SK-N-SH treated with all-trans-retinoic acid at 6 μM for 48 hours (cell line): Measurements from ENCODE around the gene ZNF44.
"Not testable (repeated sequence)": the region's sequence is repeated elsewhere in the genome, so short reads cannot be mapped to it uniquely, and the experiment has no call there.

Source experiments
- ATAC-seq: fragments of 200-7000 bp; cut with Tn5 transposase; 3 replicates; pipeline ENCODE4 v1.9.1; 2020; ENCODE audit warnings: mild to moderate bottlenecking, moderate library complexity
- ARNTL ChIP-seq: fragments of 450-650 bp; formaldehyde crosslinking; IDR thresholded peaks from 2 replicates; pipeline ENCODE4 v1.5.0; 2020; ENCODE audit warnings: low read depth, mild to moderate bottlenecking, moderate library complexity, borderline replicate concordance
- BACH2 ChIP-seq: fragments of 250-450 bp; sonication (Bioruptor Pico); IDR thresholded peaks from 2 replicates; pipeline ENCODE4 v1.9.0; 2021; ENCODE audit warnings: mild to moderate bottlenecking, borderline replicate concordance
- CREB5 ChIP-seq: fragments of 250-450 bp; sonication (Bioruptor Pico); IDR thresholded peaks from 2 replicates; pipeline ENCODE4 v1.5.1; 2020; ENCODE audit warnings: low read depth, mild to moderate bottlenecking, moderate library complexity
- CSDC2 ChIP-seq: fragments of 250-450 bp; sonication (Bioruptor Pico); IDR thresholded peaks from 2 replicates; pipeline ENCODE4 v1.5.0; 2020; ENCODE audit warnings: mild to moderate bottlenecking, moderate library complexity
- ESRRG ChIP-seq: fragments of 250-450 bp; sonication (Bioruptor Pico); IDR thresholded peaks from 2 replicates; pipeline ENCODE4 v1.6.1; 2021; ENCODE audit warnings: mild to moderate bottlenecking
- GLIS3 ChIP-seq: fragments of 250-450 bp; sonication (Bioruptor Pico); IDR thresholded peaks from 2 replicates; pipeline ENCODE4 v1.5.0; 2020; ENCODE audit warnings: mild to moderate bottlenecking, moderate library complexity
- ISL1 ChIP-seq: fragments of 250-450 bp; sonication (Bioruptor Pico); IDR thresholded peaks from 2 replicates; pipeline ENCODE4 v2.1.2; 2022; ENCODE audit warnings: mild to moderate bottlenecking, moderate library complexity
- PPARA ChIP-seq: fragments of 250-450 bp; sonication (Bioruptor Pico); IDR thresholded peaks from 2 replicates; pipeline ENCODE4 v1.5.0; 2020; ENCODE audit warnings: mild to moderate bottlenecking, borderline replicate concordance
- RARB ChIP-seq: fragments of 250-450 bp; sonication (Bioruptor Pico); IDR thresholded peaks from 2 replicates; pipeline ENCODE4 v1.8.0; 2021; ENCODE audit warnings: mild to moderate bottlenecking, moderate library complexity
- SNAI2 ChIP-seq: fragments of 250-450 bp; sonication (Bioruptor Pico); IDR thresholded peaks from 2 replicates; pipeline ENCODE4 v1.5.0; 2020; ENCODE audit warnings: mild to moderate bottlenecking, moderate library complexity
- TCF4 ChIP-seq: fragments of 250-450 bp; sonication (Bioruptor Pico); IDR thresholded peaks from 2 replicates; pipeline ENCODE4 v1.8.0; 2021; ENCODE audit warnings: mild to moderate bottlenecking, moderate library complexity, borderline replicate concordance
- TOX ChIP-seq: fragments of 250-450 bp; sonication (Bioruptor Pico); IDR thresholded peaks from 2 replicates; pipeline ENCODE4 v1.8.0; 2021; ENCODE audit warnings: mild to moderate bottlenecking, moderate library complexity, borderline replicate concordance
- ZC3H10 ChIP-seq: fragments of 250-450 bp; sonication (Bioruptor Pico); IDR thresholded peaks from 2 replicates; pipeline ENCODE4 v1.5.1; 2021; ENCODE audit warnings: mild to moderate bottlenecking, moderate library complexity
- ZFP3 ChIP-seq: fragments of 250-450 bp; sonication (Bioruptor Pico); IDR thresholded peaks from 2 replicates; pipeline ENCODE4 v1.5.0; 2020; ENCODE audit warnings: mild to moderate bottlenecking, moderate library complexity
- ZFP30 ChIP-seq: fragments of 450-650 bp; formaldehyde crosslinking; IDR thresholded peaks from 2 replicates; pipeline ENCODE4 v1.5.0; 2022; ENCODE audit warnings: mild to moderate bottlenecking, moderate library complexity
- ZNF565 ChIP-seq: fragments of 450-650 bp; formaldehyde crosslinking; conservative IDR thresholded peaks from 2 replicates; pipeline ENCODE4 v1.5.0; 2020; ENCODE audit warnings: low read depth, mild to moderate bottlenecking, moderate library complexity
- ZNF70 ChIP-seq: fragments of 450-650 bp; formaldehyde crosslinking; IDR thresholded peaks from 2 replicates; pipeline ENCODE4 v1.5.0; 2020; ENCODE audit warnings: mild to moderate bottlenecking, moderate library complexity
- ZNF8 ChIP-seq: fragments of 450-650 bp; formaldehyde crosslinking; IDR thresholded peaks from 2 replicates; pipeline ENCODE4 v1.5.0; 2020; ENCODE audit warnings: mild to moderate bottlenecking, moderate library complexity
- TF ChIP-seq, protein P1 (sequence below): fragments of 250-450 bp; sonication (Bioruptor Pico); IDR thresholded peaks from 2 replicates; pipeline ENCODE4 v1.5.1; 2021; ENCODE audit warnings: mild to moderate bottlenecking, moderate library complexity
- TF ChIP-seq, protein P2 (sequence below): fragments of 250-450 bp; sonication (Bioruptor Pico); IDR thresholded peaks from 2 replicates; pipeline ENCODE4 v1.5.0; 2020; ENCODE audit warnings: mild to moderate bottlenecking, moderate library complexity

Gene ZNF44

DNA sequence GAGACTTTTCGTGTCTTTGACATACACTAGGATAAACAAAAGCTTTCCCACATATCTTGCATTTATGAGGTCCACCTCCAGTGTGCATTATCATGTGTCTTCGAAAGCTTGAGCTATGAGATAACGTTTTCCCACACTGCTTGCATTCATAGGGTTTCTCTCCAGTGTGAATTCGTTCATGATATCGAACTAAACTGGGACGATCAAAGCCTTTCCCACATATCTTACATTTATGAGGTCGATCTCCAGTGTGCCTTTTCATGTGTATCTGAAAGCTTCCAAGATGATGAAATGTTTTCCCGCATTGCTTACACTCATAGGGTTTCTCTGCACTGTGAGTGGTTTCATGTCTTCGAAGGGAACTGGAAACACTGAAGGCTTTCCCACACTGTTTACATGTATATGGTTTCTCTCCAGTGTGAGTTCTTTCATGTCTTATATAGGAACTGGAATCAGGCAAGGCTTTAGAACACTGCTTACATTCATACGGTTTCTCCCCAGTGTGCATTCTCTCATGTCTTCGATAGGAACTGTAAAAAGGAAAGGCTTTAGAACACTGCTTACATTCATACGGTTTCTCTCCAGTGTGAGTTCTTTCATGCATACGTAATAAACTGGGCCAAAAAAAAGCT, 24.2 kb upstream of the ZNF44 start:
- no peak for ATAC-seq
- no peak for TF ChIP-seq ZNF565 (CRISPR knock-in tag)
- no peak for TF ChIP-seq BACH2 (CRISPR knock-in tag)
- no peak for TF ChIP-seq TCF4 (CRISPR knock-in tag)
- no peak for TF ChIP-seq CREB5 (CRISPR knock-in tag)
- TF ChIP-seq TOX (CRISPR knock-in tag): no peak
- TF ChIP-seq CSDC2 (CRISPR knock-in tag): no peak
- no peak for TF ChIP-seq GLIS3 (CRISPR knock-in tag)
- TF ChIP-seq RARB (CRISPR knock-in tag): no peak
- no peak for TF ChIP-seq PPARA (CRISPR knock-in tag)
- TF ChIP-seq, protein P1, sequence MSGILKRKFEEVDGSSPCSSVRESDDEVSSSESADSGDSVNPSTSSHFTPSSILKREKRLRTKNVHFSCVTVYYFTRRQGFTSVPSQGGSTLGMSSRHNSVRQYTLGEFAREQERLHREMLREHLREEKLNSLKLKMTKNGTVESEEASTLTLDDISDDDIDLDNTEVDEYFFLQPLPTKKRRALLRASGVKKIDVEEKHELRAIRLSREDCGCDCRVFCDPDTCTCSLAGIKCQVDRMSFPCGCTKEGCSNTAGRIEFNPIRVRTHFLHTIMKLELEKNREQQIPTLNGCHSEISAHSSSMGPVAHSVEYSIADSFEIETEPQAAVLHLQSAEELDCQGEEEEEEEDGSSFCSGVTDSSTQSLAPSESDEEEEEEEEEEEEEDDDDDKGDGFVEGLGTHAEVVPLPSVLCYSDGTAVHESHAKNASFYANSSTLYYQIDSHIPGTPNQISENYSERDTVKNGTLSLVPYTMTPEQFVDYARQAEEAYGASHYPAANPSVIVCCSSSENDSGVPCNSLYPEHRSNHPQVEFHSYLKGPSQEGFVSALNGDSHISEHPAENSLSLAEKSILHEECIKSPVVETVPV (CRISPR knock-in tag): no peak
- no peak for TF ChIP-seq ZNF70 (CRISPR knock-in tag)
- no peak for TF ChIP-seq ZFP3 (CRISPR knock-in tag)
- no peak for TF ChIP-seq ZC3H10 (CRISPR knock-in tag)
- no peak for TF ChIP-seq ZNF8 (CRISPR knock-in tag)
- TF ChIP-seq ISL1 (CRISPR knock-in tag): no peak

GRCh38 chr19:12314553-12314952, 19.9 kb upstream of the ZNF44 start:
- no peak for TF ChIP-seq ZNF565 (CRISPR knock-in tag)
- TF ChIP-seq CSDC2 (CRISPR knock-in tag): no peak
- TF ChIP-seq ARNTL (CRISPR knock-in tag): no peak
- TF ChIP-seq PPARA (CRISPR knock-in tag): no peak
- no peak for TF ChIP-seq ZFP3 (CRISPR knock-in tag)
- no peak for TF ChIP-seq RARB (CRISPR knock-in tag)
- TF ChIP-seq ESRRG (CRISPR knock-in tag): no peak
- no peak for TF ChIP-seq ZFP30
- no peak for TF ChIP-seq ISL1 (CRISPR knock-in tag)
- no peak for TF ChIP-seq SNAI2 (CRISPR knock-in tag)
- ATAC-seq: no peak

- not testable (repeated sequence) for ATAC-seq
Observed at GRCh38 chr19:12308891-12309290, 14.2 kb upstream of the ZNF44 start.

DNA sequence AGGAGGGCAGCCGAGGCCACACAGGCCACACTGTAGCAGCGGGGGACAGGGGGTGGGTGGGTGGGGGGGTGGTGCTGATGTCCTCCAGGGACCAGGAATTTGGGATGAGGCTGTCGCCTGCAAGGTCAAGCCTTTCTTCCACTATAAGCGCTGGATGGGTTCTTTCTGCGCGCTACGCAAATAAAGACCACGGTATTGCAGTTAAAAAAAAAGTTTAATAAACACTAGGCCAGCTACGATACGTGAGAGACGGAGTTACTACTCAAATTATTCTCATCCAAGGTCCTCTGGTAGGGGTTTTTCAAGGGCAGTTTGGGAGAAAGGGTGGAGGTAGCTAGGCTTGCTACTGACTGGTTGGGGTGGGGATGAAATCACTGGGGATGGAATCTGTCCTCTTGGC, 508 bp upstream of the ZNF44 start:
- TF ChIP-seq ZNF70 (CRISPR knock-in tag): no peak
- no peak for TF ChIP-seq ZFP3 (CRISPR knock-in tag)
- no peak for TF ChIP-seq ZC3H10 (CRISPR knock-in tag)
- TF ChIP-seq CREB5 (CRISPR knock-in tag): no peak
- TF ChIP-seq, protein P2, sequence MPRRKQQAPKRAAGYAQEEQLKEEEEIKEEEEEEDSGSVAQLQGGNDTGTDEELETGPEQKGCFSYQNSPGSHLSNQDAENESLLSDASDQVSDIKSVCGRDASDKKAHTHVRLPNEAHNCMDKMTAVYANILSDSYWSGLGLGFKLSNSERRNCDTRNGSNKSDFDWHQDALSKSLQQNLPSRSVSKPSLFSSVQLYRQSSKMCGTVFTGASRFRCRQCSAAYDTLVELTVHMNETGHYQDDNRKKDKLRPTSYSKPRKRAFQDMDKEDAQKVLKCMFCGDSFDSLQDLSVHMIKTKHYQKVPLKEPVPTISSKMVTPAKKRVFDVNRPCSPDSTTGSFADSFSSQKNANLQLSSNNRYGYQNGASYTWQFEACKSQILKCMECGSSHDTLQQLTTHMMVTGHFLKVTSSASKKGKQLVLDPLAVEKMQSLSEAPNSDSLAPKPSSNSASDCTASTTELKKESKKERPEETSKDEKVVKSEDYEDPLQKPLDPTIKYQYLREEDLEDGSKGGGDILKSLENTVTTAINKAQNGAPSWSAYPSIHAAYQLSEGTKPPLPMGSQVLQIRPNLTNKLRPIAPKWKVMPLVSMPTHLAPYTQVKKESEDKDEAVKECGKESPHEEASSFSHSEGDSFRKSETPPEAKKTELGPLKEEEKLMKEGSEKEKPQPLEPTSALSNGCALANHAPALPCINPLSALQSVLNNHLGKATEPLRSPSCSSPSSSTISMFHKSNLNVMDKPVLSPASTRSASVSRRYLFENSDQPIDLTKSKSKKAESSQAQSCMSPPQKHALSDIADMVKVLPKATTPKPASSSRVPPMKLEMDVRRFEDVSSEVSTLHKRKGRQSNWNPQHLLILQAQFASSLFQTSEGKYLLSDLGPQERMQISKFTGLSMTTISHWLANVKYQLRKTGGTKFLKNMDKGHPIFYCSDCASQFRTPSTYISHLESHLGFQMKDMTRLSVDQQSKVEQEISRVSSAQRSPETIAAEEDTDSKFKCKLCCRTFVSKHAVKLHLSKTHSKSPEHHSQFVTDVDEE (CRISPR knock-in tag): no peak
- TF ChIP-seq BACH2 (CRISPR knock-in tag): no peak
- TF ChIP-seq PPARA (CRISPR knock-in tag): no peak
- no peak for TF ChIP-seq ARNTL (CRISPR knock-in tag)
- ATAC-seq: no peak
